ENCODE results near the gene POGK.

DNA sequence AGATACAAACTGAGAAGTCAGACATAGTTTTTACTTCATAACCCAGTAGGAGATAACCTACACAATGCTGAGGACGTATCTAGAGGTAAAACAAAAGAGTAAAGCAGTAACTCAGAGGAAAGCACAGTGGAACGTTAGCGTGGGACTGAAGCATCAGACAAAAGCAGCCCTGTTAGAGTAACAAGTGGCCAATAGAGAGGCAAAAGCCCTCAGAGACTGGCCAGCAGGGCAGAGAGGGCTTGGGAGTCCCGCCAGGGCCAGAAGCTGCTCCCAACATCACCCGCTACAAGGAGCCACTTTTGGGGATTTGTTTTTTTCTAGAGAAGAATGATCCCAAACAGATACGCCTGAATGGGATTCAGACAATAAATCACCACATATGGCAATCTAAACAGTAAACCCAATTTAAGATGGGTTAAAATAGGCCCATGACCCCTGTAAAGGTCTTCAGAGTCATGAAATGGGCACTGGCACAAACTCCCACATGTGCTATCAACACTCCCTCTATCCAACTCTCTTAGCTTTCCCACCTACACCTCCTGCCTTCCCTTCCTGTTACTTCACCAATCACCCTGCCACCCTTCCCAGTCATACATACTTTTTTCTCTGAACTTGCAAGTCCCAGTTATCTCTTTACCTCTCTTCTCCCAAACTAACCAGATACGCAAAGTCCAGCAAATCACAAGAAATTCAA, 19.6 kb downstream of the POGK start:
- TF ChIP-seq EP300 (IDR thresholded peaks at IDR 0.05), result no peak
- TF ChIP-seq, protein P1, sequence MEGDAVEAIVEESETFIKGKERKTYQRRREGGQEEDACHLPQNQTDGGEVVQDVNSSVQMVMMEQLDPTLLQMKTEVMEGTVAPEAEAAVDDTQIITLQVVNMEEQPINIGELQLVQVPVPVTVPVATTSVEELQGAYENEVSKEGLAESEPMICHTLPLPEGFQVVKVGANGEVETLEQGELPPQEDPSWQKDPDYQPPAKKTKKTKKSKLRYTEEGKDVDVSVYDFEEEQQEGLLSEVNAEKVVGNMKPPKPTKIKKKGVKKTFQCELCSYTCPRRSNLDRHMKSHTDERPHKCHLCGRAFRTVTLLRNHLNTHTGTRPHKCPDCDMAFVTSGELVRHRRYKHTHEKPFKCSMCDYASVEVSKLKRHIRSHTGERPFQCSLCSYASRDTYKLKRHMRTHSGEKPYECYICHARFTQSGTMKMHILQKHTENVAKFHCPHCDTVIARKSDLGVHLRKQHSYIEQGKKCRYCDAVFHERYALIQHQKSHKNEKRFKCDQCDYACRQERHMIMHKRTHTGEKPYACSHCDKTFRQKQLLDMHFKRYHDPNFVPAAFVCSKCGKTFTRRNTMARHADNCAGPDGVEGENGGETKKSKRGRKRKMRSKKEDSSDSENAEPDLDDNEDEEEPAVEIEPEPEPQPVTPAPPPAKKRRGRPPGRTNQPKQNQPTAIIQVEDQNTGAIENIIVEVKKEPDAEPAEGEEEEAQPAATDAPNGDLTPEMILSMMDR (IDR thresholded peaks at IDR 0.05), result no peak

All from gastroesophageal sphincter (tissue), 3 donors.